GM23338 (cell line): Measurements from ENCODE around the gene S100A14. TPM values are rescaled to one million over a fixed set of nuclear protein-coding genes. Genes with fewer than 3 reads are reported as not detected.
"Not testable (repeated sequence)": the region's sequence is repeated elsewhere in the genome, so short reads cannot be mapped to it uniquely, and the experiment has no call there.

ENCODE experiments used
- ATAC-seq: fragments of 200-7000 bp; cut with Tn5 transposase; 3 replicates; pipeline ENCODE4 v1.9.1; 2020
- DNase-seq: peaks from one replicate; pipeline ENCODE4 v3.0.0-alpha.2; 2015; ENCODE audit warnings: low spot score
- H2AFZ ChIP-seq: fragments of 200-600 bp; sonication (generic); 2 replicates; pipeline ENCODE4 v1.8.0; 2016; ENCODE audit warnings: antibody characterized with exemption, mild to moderate bottlenecking, moderate library complexity
- H3F3A ChIP-seq: fragments of 200-600 bp; sonication (generic); replicated peaks from 2 replicates; pipeline ENCODE4 v1.8.0; 2017; ENCODE audit warnings: antibody characterized with exemption, mixed run types, low read depth
- H3K27ac ChIP-seq: fragments of 200-600 bp; sonication (generic); 2 replicates; pipeline ENCODE4 v1.6.1; 2016; ENCODE audit warnings: low read depth
- H3K27me3 ChIP-seq: fragments of 200-600 bp; sonication (generic); 2 replicates; pipeline ENCODE4 v1.8.0; 2016; ENCODE audit warnings: mild to moderate bottlenecking, mixed run types, moderate library complexity; ENCODE audit not compliant: insufficient read depth
- H3K36me3 ChIP-seq: fragments of 200-600 bp; sonication (generic); 2 replicates; pipeline ENCODE4 v1.8.0; 2016; ENCODE audit warnings: mild to moderate bottlenecking; ENCODE audit not compliant: insufficient read depth
- H3K4me1 ChIP-seq: fragments of 200-600 bp; sonication (generic); 2 replicates; pipeline ENCODE4 v1.8.0; 2016; ENCODE audit warnings: mild to moderate bottlenecking, moderate library complexity; ENCODE audit not compliant: insufficient read depth
- H3K4me2 ChIP-seq: fragments of 200-600 bp; sonication (generic); 2 replicates; pipeline ENCODE4 v1.7.1; 2017; ENCODE audit warnings: mixed run types
- H3K4me3 ChIP-seq: fragments of 200-600 bp; sonication (generic); 2 replicates; pipeline ENCODE4 v1.6.1; 2016; ENCODE audit warnings: mixed run types
- H3K79me2 ChIP-seq: fragments of 200-600 bp; sonication (generic); replicated peaks from 2 replicates; pipeline ENCODE4 v1.8.0; 2017; ENCODE audit warnings: mild to moderate bottlenecking; ENCODE audit not compliant: insufficient read depth
- H3K9me2 ChIP-seq: fragments of 200-600 bp; sonication (generic); 2 replicates; pipeline ENCODE4 v1.8.0; 2017; ENCODE audit not compliant: insufficient read depth
- H4K20me1 ChIP-seq: fragments of 200-600 bp; sonication (generic); replicated peaks from 2 replicates; pipeline ENCODE4 v1.8.0; 2017; ENCODE audit warnings: mild to moderate bottlenecking; ENCODE audit not compliant: insufficient read depth
- H3K27ac Mint-ChIP-seq: 2 replicates; pipeline ENCODE4 v1.8.0; 2020; ENCODE audit warnings: inconsistent platforms, mild to moderate bottlenecking, moderate library complexity, mixed read lengths
- H3K27me3 Mint-ChIP-seq: 3 replicates; pipeline ENCODE4 v1.8.0; 2022; ENCODE audit warnings: low read depth, mild to moderate bottlenecking, moderate library complexity, mixed read lengths, inconsistent platforms; ENCODE audit not compliant: insufficient read depth, poor library complexity
- H3K36me3 Mint-ChIP-seq: 3 replicates; pipeline ENCODE4 v1.8.0; 2021; ENCODE audit warnings: low read depth, mild to moderate bottlenecking, inconsistent platforms, moderate library complexity, mixed read lengths
- H3K4me1 Mint-ChIP-seq: 3 replicates; pipeline ENCODE4 v1.8.0; 2020; ENCODE audit warnings: mild to moderate bottlenecking, inconsistent platforms, mixed read lengths
- H3K4me3 Mint-ChIP-seq: 3 replicates; pipeline ENCODE4 v1.8.0; 2021; ENCODE audit warnings: moderate library complexity, mild to moderate bottlenecking, inconsistent platforms, mixed read lengths
- H3K9me3 Mint-ChIP-seq: 3 replicates; pipeline ENCODE4 v1.8.0; 2020; ENCODE audit warnings: moderate library complexity, mild to moderate bottlenecking, inconsistent platforms, mixed read lengths
- CREB1 ChIP-seq: fragments of 250-450 bp; sonication (Bioruptor Pico); IDR thresholded peaks from 2 replicates; pipeline ENCODE4 v1.5.0; 2020; ENCODE audit warnings: low read depth, mild to moderate bottlenecking, moderate library complexity
- EZH2 ChIP-seq: fragments of 200-600 bp; sonication (generic); IDR thresholded peaks from one replicate; pipeline ENCODE4 v1.8.0; 2017; ENCODE audit warnings: antibody characterized with exemption, mild to moderate bottlenecking, low read depth; ENCODE audit not compliant: unreplicated experiment
- STAT1 ChIP-seq: IDR thresholded peaks from one replicate; pipeline ENCODE4 v1.6.1; 2016; ENCODE audit warnings: antibody characterized with exemption; ENCODE audit not compliant: unreplicated experiment
- ZNF331 ChIP-seq: fragments of 250-450 bp; sonication (Bioruptor Pico); IDR thresholded peaks from 2 replicates; pipeline ENCODE4 v1.5.0; 2020; ENCODE audit warnings: low read depth, mild to moderate bottlenecking, moderate library complexity
- polyA plus RNA-seq: library from polyadenylated mRNA; unstranded; fragments of >200 nt; fragmentation: Nextera tagmentation; extraction: Ambion mirVana; gene quantifications from 2 replicates; pipeline ENCODE4 v1.2.1, GENCODE V29; 2016
- total RNA-seq: library from RNA; depleted of rRNA; stranded (reverse); fragments of >200 nt; shearing (Covaris generic); gene quantifications from 2 replicates; pipeline ENCODE4 v1.2.3, GENCODE V29; 2014
- TF ChIP-seq, protein P1 (sequence below): fragments of 250-450 bp; sonication (Bioruptor Pico); IDR thresholded peaks from 2 replicates; pipeline ENCODE4 v1.5.0; 2020; ENCODE audit warnings: mild to moderate bottlenecking, moderate library complexity

S100A14 gene
- total and polyA plus RNA-seq, 2 experiments from 2014 or later, result 0.28 to 0.53 TPM

DNA sequence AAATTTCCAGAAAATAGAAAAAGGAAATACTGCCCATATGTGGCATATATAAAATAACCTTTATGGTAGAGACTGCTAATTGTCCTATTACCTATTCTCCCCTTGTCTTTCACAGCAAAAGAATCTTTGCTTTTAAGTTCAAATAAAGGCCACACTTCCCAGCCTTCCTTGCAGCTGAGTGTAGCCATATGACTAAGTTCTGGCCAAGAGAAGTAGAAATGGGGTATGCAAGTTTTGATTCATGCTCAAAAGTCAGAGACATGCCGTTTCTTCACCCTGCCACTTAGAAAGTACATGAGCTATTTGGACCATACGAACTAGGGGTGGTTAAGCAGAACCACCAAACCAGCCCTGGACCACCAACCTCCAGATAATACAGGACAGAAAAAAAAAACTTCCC lies 32.1 kb downstream of the S100A14 start (continued):
- TF ChIP-seq EZH2 (no peak), CREB1 (CRISPR knock-in tag) (no peak), ZNF331 (CRISPR knock-in tag) (no peak), STAT1 (no peak)
- TF ChIP-seq, protein P1, sequence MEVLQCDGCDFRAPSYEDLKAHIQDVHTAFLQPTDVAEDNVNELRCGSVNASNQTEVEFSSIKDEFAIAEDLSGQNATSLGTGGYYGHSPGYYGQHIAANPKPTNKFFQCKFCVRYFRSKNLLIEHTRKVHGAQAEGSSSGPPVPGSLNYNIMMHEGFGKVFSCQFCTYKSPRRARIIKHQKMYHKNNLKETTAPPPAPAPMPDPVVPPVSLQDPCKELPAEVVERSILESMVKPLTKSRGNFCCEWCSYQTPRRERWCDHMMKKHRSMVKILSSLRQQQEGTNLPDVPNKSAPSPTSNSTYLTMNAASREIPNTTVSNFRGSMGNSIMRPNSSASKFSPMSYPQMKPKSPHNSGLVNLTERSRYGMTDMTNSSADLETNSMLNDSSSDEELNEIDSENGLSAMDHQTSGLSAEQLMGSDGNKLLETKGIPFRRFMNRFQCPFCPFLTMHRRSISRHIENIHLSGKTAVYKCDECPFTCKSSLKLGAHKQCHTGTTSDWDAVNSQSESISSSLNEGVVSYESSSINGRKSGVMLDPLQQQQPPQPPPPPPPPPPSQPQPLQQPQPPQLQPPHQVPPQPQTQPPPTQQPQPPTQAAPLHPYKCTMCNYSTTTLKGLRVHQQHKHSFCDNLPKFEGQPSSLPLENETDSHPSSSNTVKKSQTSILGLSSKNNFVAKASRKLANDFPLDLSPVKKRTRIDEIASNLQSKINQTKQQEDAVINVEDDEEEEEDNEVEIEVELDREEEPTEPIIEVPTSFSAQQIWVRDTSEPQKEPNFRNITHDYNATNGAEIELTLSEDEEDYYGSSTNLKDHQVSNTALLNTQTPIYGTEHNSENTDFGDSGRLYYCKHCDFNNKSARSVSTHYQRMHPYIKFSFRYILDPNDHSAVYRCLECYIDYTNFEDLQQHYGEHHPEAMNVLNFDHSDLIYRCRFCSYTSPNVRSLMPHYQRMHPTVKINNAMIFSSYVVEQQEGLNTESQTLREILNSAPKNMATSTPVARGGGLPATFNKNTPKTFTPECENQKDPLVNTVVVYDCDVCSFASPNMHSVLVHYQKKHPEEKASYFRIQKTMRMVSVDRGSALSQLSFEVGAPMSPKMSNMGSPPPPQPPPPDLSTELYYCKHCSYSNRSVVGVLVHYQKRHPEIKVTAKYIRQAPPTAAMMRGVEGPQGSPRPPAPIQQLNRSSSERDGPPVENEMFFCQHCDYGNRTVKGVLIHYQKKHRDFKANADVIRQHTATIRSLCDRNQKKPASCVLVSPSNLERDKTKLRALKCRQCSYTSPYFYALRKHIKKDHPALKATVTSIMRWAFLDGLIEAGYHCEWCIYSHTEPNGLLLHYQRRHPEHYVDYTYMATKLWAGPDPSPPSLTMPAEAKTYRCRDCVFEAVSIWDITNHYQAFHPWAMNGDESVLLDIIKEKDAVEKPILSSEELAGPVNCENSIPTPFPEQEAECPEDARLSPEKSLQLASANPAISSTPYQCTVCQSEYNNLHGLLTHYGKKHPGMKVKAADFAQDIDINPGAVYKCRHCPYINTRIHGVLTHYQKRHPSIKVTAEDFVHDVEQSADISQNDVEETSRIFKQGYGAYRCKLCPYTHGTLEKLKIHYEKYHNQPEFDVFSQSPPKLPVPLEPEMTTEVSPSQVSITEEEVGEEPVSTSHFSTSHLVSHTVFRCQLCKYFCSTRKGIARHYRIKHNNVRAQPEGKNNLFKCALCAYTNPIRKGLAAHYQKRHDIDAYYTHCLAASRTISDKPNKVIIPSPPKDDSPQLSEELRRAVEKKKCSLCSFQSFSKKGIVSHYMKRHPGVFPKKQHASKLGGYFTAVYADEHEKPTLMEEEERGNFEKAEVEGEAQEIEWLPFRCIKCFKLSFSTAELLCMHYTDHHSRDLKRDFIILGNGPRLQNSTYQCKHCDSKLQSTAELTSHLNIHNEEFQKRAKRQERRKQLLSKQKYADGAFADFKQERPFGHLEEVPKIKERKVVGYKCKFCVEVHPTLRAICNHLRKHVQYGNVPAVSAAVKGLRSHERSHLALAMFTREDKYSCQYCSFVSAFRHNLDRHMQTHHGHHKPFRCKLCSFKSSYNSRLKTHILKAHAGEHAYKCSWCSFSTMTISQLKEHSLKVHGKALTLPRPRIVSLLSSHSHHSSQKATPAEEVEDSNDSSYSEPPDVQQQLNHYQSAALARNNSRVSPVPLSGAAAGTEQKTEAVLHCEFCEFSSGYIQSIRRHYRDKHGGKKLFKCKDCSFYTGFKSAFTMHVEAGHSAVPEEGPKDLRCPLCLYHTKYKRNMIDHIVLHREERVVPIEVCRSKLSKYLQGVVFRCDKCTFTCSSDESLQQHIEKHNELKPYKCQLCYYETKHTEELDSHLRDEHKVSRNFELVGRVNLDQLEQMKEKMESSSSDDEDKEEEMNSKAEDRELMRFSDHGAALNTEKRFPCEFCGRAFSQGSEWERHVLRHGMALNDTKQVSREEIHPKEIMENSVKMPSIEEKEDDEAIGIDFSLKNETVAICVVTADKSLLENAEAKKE, result no peak

- not testable (repeated sequence) for H4K20me1 ChIP-seq, DNase-seq, ATAC-seq, H3K4me1 ChIP-seq, H3K27ac ChIP-seq, H3K79me2 ChIP-seq, H3K4me3 ChIP-seq, H3K36me3 ChIP-seq, H3F3A ChIP-seq, H3K36me3 Mint-ChIP-seq, H3K27ac Mint-ChIP-seq, H3K4me3 Mint-ChIP-seq, H3K27me3 Mint-ChIP-seq, H3K9me3 Mint-ChIP-seq, H3K27me3 ChIP-seq, H3K9me2 ChIP-seq, H2AFZ ChIP-seq, H3K4me2 ChIP-seq
- peaks cover 14% of the 10 kb centered on the region; the same call in 2 of the 3 replicates for H3K4me1 Mint-ChIP-seq
Measured at GRCh38 chr1:153583514-153583913, 32.6 kb downstream of the S100A14 start.

DNA sequence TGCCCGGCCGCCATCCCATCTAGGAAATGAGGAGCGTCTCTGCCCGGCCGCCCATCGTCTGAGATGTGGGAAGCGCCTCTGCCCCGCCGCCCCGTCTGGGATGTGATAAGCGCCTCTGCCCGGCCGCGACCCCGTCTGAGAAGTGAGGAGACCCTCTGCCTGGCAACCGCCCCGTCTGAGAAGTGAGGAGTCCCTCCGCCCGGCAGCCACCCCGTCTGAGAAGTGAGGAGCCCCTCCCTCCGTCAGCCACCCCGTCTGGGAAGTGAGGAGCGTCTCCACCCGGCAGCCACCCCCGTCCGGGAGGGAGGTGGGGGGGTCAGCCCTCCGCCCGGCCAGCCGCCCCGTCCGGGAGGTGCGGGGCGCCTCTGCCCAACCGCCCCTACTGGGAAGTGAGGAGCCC lies 33.3 kb downstream of the S100A14 start:
- not testable (repeated sequence) for H2AFZ ChIP-seq, H3K4me3 ChIP-seq, H3K9me3 Mint-ChIP-seq, H4K20me1 ChIP-seq, H3K9me2 ChIP-seq, H3K27ac ChIP-seq, H3F3A ChIP-seq, H3K79me2 ChIP-seq, H3K4me3 Mint-ChIP-seq, H3K27me3 Mint-ChIP-seq, ATAC-seq, H3K4me1 ChIP-seq, H3K36me3 Mint-ChIP-seq, H3K27ac Mint-ChIP-seq, H3K36me3 ChIP-seq, DNase-seq, H3K27me3 ChIP-seq, H3K4me2 ChIP-seq
- peaks cover 20% of the 10 kb centered on the region for H3K4me1 Mint-ChIP-seq
